SK-N-SH treated with all-trans-retinoic acid at 6 μM for 48 hours (cell line): ENCODE data around the gene TMEM74B.
"Not testable (repeated sequence)": the region's sequence is repeated elsewhere in the genome, so short reads cannot be mapped to it uniquely, and the experiment has no call there.

Experiments
- ATAC-seq: fragments of 200-7000 bp; cut with Tn5 transposase; 3 replicates; pipeline ENCODE4 v1.9.1; 2020; ENCODE audit warnings: mild to moderate bottlenecking, moderate library complexity
- ARNTL ChIP-seq: fragments of 450-650 bp; formaldehyde crosslinking; IDR thresholded peaks from 2 replicates; pipeline ENCODE4 v1.5.0; 2020; ENCODE audit warnings: low read depth, mild to moderate bottlenecking, moderate library complexity, borderline replicate concordance
- BACH2 ChIP-seq: fragments of 250-450 bp; sonication (Bioruptor Pico); IDR thresholded peaks from 2 replicates; pipeline ENCODE4 v1.9.0; 2021; ENCODE audit warnings: mild to moderate bottlenecking, borderline replicate concordance
- CSDC2 ChIP-seq: fragments of 250-450 bp; sonication (Bioruptor Pico); IDR thresholded peaks from 2 replicates; pipeline ENCODE4 v1.5.0; 2020; ENCODE audit warnings: mild to moderate bottlenecking, moderate library complexity
- ESRRG ChIP-seq: fragments of 250-450 bp; sonication (Bioruptor Pico); IDR thresholded peaks from 2 replicates; pipeline ENCODE4 v1.6.1; 2021; ENCODE audit warnings: mild to moderate bottlenecking
- ISL1 ChIP-seq: fragments of 250-450 bp; sonication (Bioruptor Pico); IDR thresholded peaks from 2 replicates; pipeline ENCODE4 v2.1.2; 2022; ENCODE audit warnings: mild to moderate bottlenecking, moderate library complexity
- OSR1 ChIP-seq: fragments of 250-450 bp; sonication (Bioruptor Pico); IDR thresholded peaks from 2 replicates; pipeline ENCODE4 v1.8.0; 2022; ENCODE audit warnings: moderate library complexity, mild to moderate bottlenecking, inconsistent platforms
- PPARA ChIP-seq: fragments of 250-450 bp; sonication (Bioruptor Pico); IDR thresholded peaks from 2 replicates; pipeline ENCODE4 v1.5.0; 2020; ENCODE audit warnings: mild to moderate bottlenecking, borderline replicate concordance
- RARB ChIP-seq: fragments of 250-450 bp; sonication (Bioruptor Pico); IDR thresholded peaks from 2 replicates; pipeline ENCODE4 v1.8.0; 2021; ENCODE audit warnings: mild to moderate bottlenecking, moderate library complexity
- SNAI2 ChIP-seq: fragments of 250-450 bp; sonication (Bioruptor Pico); IDR thresholded peaks from 2 replicates; pipeline ENCODE4 v1.5.0; 2020; ENCODE audit warnings: mild to moderate bottlenecking, moderate library complexity
- TCF4 ChIP-seq: fragments of 250-450 bp; sonication (Bioruptor Pico); IDR thresholded peaks from 2 replicates; pipeline ENCODE4 v1.8.0; 2021; ENCODE audit warnings: mild to moderate bottlenecking, moderate library complexity, borderline replicate concordance
- ZC3H10 ChIP-seq: fragments of 250-450 bp; sonication (Bioruptor Pico); IDR thresholded peaks from 2 replicates; pipeline ENCODE4 v1.5.1; 2021; ENCODE audit warnings: mild to moderate bottlenecking, moderate library complexity
- ZNF565 ChIP-seq: fragments of 450-650 bp; formaldehyde crosslinking; conservative IDR thresholded peaks from 2 replicates; pipeline ENCODE4 v1.5.0; 2020; ENCODE audit warnings: low read depth, mild to moderate bottlenecking, moderate library complexity
- ZNF70 ChIP-seq: fragments of 450-650 bp; formaldehyde crosslinking; IDR thresholded peaks from 2 replicates; pipeline ENCODE4 v1.5.0; 2020; ENCODE audit warnings: mild to moderate bottlenecking, moderate library complexity
- ZNF8 ChIP-seq: fragments of 450-650 bp; formaldehyde crosslinking; IDR thresholded peaks from 2 replicates; pipeline ENCODE4 v1.5.0; 2020; ENCODE audit warnings: mild to moderate bottlenecking, moderate library complexity
- TF ChIP-seq, protein P1 (sequence below): fragments of 250-450 bp; sonication (Bioruptor Pico); IDR thresholded peaks from 2 replicates; pipeline ENCODE4 v1.8.0; 2021; ENCODE audit warnings: low read depth, mild to moderate bottlenecking, moderate library complexity, borderline replicate concordance
- TF ChIP-seq, protein P2 (sequence below): fragments of 250-450 bp; sonication (Bioruptor Pico); IDR thresholded peaks from 2 replicates; pipeline ENCODE4 v1.5.1; 2020; ENCODE audit warnings: low read depth, mild to moderate bottlenecking, moderate library complexity
- TF ChIP-seq, protein P3 (sequence below): fragments of 250-450 bp; sonication (Bioruptor Pico); IDR thresholded peaks from 2 replicates; pipeline ENCODE4 v1.5.1; 2021; ENCODE audit warnings: mild to moderate bottlenecking, moderate library complexity
- TF ChIP-seq, protein P4 (sequence below): fragments of 250-450 bp; sonication (Bioruptor Pico); IDR thresholded peaks from 2 replicates; pipeline ENCODE4 v1.8.0; 2020; ENCODE audit warnings: mild to moderate bottlenecking, moderate library complexity, borderline replicate concordance
- TF ChIP-seq, protein P5 (sequence below): fragments of 250-450 bp; sonication (Bioruptor Pico); IDR thresholded peaks from 2 replicates; pipeline ENCODE4 v1.5.0; 2020; ENCODE audit warnings: mild to moderate bottlenecking, moderate library complexity

Gene TMEM74B

DNA sequence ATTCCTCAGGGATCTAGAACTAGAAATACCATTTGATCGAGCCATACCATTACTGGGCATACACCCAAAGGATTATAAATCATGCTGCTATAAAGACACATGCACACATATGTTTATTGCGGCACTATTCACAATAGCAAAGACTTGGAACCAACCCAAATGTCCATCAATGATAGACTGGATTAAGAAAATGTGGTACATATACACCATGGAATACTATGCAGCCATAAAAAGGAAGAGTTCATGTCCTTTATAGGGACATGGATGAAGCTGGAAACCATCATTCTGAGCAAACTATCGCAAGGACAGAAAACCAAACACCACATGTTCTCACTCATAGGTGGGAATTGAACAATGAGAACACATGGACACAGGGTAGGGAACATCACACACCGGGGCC lies 38.0 kb upstream of the TMEM74B start:
- TF ChIP-seq ZNF8 (CRISPR knock-in tag) = peak; percentile 58; the same call in 1 of the 2 replicates
- TF ChIP-seq, all 23 proteins: peak for 1; not testable (repeated sequence) for 22
- ATAC-seq = not testable (repeated sequence)

DNA sequence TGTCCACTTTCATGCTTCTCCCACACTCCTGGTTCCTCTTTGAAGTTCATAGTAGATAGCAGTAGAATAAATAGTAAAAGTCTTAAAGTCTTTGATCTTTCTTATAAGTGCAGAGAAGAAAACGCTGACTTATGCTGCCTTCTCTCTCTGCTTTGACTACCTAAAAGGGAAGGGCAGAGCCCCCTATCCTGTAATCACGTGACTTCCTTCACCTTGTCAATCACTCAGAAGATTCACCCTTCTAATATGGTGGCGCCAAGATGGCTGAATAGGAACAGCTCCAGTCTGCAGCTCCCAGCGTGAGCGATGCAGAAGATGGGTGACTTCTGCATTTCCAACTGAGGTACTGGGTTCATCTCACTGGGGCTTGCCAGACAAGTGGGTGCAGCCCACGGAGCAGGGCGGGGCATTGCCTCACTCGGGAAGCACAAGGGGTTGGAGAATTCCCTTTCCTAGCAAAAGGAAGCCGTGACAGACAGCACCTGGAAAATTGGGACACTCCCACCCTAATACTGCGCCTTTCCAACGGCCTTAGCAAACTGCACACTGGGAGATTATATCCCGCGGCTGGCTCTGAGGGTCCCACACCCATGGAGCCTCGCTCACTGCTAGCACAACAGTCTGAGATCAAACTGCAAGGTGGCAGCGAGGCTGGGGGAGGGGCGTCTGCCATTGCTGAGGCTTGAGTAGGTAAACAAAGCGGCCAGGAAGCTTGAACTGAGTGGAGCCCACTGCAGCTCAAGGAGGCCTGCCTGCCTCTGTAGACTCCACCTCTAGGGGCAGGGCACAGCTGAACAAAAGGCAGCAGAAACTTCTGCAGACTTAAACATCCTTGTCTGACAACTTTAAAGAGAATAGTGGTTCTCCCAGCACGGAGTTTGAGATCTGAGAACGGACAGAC lies 32.0 kb upstream of the TMEM74B start:
- not testable (repeated sequence) for ATAC-seq

DNA sequence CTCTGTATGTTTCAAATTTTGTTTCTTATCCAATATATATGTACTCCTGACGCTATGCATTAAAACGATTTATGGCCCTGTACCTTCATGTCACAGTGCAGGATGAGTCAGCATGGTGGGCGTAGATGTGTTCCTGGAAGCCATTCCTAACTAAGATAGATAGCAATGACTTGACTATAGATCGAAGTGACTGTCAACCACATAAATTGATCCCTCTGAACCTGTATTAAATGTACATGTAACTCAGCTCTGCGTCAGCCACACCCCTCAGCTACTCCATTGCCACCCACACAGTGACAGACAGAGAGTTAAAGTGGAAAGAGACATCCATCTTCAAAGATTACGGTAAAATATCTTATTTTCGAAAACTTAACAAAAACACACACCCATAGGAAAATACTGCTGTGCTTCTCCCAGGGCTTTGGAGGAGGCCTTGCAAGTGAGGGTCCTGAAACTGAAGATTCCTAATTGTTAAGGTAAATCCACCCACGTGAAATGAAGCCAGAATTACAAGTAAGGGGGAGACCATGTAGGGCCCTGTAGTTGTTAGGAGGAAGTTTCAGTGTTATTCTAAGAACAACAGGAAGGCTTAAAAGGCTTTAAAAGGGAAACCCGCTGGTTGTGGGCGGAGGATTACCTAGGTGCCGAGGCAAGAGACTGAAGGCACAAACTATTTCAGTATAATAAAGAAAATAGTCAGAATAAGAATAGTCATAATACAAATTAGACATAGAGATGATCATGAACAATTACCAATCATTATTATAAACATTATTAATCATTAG lies 30.8 kb upstream of the TMEM74B start:
- ATAC-seq = no peak
- TF ChIP-seq, protein P1, sequence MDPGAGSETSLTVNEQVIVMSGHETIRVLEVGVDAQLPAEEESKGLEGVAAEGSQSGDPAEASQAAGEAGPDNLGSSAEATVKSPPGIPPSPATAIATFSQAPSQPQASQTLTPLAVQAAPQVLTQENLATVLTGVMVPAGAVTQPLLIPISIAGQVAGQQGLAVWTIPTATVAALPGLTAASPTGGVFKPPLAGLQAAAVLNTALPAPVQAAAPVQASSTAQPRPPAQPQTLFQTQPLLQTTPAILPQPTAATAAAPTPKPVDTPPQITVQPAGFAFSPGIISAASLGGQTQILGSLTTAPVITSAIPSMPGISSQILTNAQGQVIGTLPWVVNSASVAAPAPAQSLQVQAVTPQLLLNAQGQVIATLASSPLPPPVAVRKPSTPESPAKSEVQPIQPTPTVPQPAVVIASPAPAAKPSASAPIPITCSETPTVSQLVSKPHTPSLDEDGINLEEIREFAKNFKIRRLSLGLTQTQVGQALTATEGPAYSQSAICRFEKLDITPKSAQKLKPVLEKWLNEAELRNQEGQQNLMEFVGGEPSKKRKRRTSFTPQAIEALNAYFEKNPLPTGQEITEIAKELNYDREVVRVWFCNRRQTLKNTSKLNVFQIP (CRISPR knock-in tag) = no peak
- TF ChIP-seq ZNF565 (CRISPR knock-in tag) (no peak), ZNF8 (CRISPR knock-in tag) (no peak), PPARA (CRISPR knock-in tag) (no peak), ESRRG (CRISPR knock-in tag) (no peak), OSR1 (no peak), ISL1 (CRISPR knock-in tag) (no peak), ZC3H10 (CRISPR knock-in tag) (no peak), SNAI2 (no peak), RARB (CRISPR knock-in tag) (no peak)
- TF ChIP-seq, protein P2, sequence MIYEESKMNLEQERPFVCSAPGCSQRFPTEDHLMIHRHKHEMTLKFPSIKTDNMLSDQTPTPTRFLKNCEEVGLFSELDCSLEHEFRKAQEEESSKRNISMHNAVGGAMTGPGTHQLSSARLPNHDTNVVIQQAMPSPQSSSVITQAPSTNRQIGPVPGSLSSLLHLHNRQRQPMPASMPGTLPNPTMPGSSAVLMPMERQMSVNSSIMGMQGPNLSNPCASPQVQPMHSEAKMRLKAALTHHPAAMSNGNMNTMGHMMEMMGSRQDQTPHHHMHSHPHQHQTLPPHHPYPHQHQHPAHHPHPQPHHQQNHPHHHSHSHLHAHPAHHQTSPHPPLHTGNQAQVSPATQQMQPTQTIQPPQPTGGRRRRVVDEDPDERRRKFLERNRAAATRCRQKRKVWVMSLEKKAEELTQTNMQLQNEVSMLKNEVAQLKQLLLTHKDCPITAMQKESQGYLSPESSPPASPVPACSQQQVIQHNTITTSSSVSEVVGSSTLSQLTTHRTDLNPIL (CRISPR knock-in tag) = no peak
- TF ChIP-seq, protein P3, sequence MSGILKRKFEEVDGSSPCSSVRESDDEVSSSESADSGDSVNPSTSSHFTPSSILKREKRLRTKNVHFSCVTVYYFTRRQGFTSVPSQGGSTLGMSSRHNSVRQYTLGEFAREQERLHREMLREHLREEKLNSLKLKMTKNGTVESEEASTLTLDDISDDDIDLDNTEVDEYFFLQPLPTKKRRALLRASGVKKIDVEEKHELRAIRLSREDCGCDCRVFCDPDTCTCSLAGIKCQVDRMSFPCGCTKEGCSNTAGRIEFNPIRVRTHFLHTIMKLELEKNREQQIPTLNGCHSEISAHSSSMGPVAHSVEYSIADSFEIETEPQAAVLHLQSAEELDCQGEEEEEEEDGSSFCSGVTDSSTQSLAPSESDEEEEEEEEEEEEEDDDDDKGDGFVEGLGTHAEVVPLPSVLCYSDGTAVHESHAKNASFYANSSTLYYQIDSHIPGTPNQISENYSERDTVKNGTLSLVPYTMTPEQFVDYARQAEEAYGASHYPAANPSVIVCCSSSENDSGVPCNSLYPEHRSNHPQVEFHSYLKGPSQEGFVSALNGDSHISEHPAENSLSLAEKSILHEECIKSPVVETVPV (CRISPR knock-in tag) = no peak
- TF ChIP-seq, protein P4, sequence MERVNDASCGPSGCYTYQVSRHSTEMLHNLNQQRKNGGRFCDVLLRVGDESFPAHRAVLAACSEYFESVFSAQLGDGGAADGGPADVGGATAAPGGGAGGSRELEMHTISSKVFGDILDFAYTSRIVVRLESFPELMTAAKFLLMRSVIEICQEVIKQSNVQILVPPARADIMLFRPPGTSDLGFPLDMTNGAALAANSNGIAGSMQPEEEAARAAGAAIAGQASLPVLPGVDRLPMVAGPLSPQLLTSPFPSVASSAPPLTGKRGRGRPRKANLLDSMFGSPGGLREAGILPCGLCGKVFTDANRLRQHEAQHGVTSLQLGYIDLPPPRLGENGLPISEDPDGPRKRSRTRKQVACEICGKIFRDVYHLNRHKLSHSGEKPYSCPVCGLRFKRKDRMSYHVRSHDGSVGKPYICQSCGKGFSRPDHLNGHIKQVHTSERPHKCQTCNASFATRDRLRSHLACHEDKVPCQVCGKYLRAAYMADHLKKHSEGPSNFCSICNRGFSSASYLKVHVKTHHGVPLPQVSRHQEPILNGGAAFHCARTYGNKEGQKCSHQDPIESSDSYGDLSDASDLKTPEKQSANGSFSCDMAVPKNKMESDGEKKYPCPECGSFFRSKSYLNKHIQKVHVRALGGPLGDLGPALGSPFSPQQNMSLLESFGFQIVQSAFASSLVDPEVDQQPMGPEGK = no peak

DNA sequence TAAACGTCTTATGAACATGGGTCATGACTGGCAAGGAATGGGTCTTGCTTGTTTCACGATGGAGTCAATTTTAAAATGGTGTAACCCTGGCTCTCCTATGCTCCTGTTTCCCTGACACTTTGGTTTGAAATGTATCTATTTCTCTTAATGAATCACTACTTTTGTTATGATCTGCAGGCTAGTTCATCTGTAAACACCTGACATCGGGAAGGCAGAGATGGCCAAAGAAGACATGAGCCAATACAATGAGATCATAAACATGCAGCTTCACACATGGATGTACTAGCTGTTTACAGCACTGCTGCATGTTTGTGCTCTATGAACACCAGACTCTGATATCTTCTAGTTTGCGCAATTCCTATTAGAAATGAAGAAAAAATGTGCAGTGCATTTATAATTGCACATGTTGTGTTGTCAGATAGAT lies 30.1 kb upstream of the TMEM74B start:
- no peak for ATAC-seq
- TF ChIP-seq ZNF70 (CRISPR knock-in tag) = no peak
- TF ChIP-seq ZC3H10 (CRISPR knock-in tag) = no peak
- TF ChIP-seq ZNF565 (CRISPR knock-in tag) = no peak
- TF ChIP-seq, protein P4 = no peak
- TF ChIP-seq, protein P2 (CRISPR knock-in tag) = no peak
- TF ChIP-seq PPARA (CRISPR knock-in tag) = no peak
- no peak for TF ChIP-seq TCF4 (CRISPR knock-in tag)
- no peak for TF ChIP-seq BACH2 (CRISPR knock-in tag)
- TF ChIP-seq OSR1 = no peak
- TF ChIP-seq ARNTL (CRISPR knock-in tag) = no peak
- no peak for TF ChIP-seq CSDC2 (CRISPR knock-in tag)
- TF ChIP-seq, protein P5, sequence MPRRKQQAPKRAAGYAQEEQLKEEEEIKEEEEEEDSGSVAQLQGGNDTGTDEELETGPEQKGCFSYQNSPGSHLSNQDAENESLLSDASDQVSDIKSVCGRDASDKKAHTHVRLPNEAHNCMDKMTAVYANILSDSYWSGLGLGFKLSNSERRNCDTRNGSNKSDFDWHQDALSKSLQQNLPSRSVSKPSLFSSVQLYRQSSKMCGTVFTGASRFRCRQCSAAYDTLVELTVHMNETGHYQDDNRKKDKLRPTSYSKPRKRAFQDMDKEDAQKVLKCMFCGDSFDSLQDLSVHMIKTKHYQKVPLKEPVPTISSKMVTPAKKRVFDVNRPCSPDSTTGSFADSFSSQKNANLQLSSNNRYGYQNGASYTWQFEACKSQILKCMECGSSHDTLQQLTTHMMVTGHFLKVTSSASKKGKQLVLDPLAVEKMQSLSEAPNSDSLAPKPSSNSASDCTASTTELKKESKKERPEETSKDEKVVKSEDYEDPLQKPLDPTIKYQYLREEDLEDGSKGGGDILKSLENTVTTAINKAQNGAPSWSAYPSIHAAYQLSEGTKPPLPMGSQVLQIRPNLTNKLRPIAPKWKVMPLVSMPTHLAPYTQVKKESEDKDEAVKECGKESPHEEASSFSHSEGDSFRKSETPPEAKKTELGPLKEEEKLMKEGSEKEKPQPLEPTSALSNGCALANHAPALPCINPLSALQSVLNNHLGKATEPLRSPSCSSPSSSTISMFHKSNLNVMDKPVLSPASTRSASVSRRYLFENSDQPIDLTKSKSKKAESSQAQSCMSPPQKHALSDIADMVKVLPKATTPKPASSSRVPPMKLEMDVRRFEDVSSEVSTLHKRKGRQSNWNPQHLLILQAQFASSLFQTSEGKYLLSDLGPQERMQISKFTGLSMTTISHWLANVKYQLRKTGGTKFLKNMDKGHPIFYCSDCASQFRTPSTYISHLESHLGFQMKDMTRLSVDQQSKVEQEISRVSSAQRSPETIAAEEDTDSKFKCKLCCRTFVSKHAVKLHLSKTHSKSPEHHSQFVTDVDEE (CRISPR knock-in tag) = no peak
- TF ChIP-seq ESRRG (CRISPR knock-in tag) = no peak
- no peak for TF ChIP-seq RARB (CRISPR knock-in tag)
